GM23248 (cell line): ENCODE measurements around the gene EZH2.

Experiments used
- EZH2 ChIP-seq: fragments of 200-600 bp; sonication (generic); IDR thresholded peaks from 2 replicates; pipeline ENCODE4 v1.6.1; 2018; ENCODE audit warnings: antibody characterized with exemption, mild to moderate bottlenecking; ENCODE audit not compliant: insufficient read depth, poor library complexity, severe bottlenecking
- EZH2phosphoT487 ChIP-seq: fragments of 200-600 bp; sonication (generic); IDR thresholded peaks from 2 replicates; pipeline ENCODE4 v1.6.1; 2018; ENCODE audit warnings: antibody characterized with exemption, moderate library complexity, mild to moderate bottlenecking, low read depth; ENCODE audit not compliant: insufficient read depth

DNA sequence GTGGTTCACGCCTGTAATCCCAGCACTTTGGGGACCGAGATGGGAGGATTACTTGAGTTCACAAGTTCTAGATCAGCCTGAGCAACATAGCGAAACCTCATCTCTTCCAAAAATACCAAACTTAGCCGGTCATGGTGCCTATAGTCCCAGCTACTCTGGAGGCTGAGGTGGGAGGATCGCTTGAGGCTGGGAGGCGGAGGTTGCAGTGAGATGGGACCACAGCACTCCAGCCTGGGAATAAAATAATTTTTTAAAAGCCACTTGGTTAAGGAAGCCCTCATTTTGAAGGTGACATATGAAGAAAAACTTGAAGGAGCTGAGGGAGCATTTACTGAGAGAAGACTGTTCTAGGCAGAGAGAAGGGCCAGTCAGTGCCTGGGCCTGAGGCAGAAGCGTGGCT lies 4.2 kb upstream of the EZH2 start:
- TF ChIP-seq EZH2phosphoT487 (no peak), EZH2 (no peak)
